GM19397 (cell line): ENCODE results near the gene PRDM16.

Experiments
- ATAC-seq: cut with Tn5 transposase; IDR thresholded peaks from one replicate; pipeline ENCODE4 v1.9.1; 2021; ENCODE audit warnings: mild to moderate bottlenecking, moderate library complexity; ENCODE audit not compliant: unreplicated experiment

Gene PRDM16

GRCh38 chr1:3345792-3346191, 276.8 kb downstream of the PRDM16 start:
- no peak for ATAC-seq

DNA sequence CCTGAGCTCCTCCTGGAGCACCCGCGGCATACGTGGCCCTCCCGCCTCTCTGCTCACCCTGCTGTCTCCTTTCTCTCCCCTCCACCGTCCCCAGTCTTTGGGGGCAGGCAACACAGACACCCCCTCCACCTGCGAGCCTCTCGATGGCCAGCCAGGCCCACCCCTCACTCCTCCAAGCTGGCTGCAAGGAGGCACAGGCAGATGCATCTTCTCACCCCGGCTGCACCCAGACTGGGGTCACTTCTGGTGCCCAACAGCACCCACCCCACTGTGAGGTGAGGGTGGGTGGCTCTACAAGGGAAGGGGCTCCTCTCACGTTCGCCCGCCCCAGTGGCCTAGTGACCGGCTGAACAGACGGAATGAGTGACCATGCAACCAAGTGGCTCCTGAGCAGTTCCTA, 277.5 kb downstream of the PRDM16 start:
- ATAC-seq, result no peak

- no peak for ATAC-seq
Measured at GRCh38 chr1:3347257-3348020, 278.4 kb downstream of the PRDM16 start.

- ATAC-seq, result no peak
Measured at GRCh38 chr1:3348196-3348865, 279.3 kb downstream of the PRDM16 start.

DNA sequence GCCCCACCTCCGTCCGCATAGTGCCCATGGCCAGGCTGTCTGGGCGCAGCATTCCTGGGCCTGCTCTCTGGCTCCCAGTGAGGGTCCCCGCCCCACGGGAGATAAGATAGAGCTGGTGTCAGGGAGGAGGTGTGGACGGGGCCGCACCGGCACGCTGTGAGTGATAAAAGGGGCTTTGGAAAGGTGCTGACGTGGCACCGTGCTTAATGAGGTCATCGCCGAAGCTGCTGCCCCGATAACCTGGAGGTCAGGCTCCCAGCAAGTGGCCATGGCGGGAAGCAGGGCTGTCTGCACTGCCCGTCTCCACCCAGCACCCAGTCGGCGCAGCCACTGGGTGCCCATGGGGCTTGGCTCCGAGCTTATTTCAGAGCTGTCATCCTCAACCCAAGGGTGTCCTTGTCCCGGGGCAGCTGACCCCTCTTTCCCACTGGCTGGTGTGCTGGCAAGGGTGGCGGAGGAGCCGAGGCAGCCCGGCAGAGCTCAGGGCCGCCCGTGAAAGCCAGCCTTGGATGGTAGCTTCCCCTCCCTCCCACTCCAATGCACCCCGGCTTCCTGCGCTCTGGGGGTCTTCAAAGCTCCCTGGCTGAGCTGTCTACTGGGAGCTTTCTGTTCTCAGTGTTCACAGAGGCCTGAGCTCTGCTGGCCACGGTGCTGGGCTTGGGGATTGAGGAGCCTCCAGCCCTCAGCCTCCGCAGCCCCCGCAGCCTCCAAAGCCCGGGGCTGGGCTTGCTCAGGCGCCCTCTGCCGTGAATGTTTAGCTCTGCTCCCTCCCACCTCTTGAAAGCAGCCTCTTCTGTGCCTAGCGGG, 280.4 kb downstream of the PRDM16 start:
- ATAC-seq, result no peak

DNA sequence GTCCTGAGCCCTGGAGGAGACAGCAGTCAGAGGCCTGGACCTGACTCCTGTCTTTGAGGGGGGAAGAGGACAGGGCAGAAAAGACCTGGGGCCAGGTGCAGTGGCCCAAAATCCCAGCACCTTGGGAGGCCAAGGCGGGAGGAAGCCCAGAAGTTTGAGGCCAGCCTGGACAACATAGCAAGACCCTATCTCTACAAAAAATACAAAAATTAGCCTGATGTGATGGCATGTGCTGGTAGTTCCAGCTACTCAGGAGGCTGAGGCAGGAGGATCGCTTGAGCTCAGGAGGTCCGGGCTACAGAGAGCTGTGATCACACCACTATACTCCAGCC, 280.9 kb downstream of the PRDM16 start:
- ATAC-seq, result no peak

DNA sequence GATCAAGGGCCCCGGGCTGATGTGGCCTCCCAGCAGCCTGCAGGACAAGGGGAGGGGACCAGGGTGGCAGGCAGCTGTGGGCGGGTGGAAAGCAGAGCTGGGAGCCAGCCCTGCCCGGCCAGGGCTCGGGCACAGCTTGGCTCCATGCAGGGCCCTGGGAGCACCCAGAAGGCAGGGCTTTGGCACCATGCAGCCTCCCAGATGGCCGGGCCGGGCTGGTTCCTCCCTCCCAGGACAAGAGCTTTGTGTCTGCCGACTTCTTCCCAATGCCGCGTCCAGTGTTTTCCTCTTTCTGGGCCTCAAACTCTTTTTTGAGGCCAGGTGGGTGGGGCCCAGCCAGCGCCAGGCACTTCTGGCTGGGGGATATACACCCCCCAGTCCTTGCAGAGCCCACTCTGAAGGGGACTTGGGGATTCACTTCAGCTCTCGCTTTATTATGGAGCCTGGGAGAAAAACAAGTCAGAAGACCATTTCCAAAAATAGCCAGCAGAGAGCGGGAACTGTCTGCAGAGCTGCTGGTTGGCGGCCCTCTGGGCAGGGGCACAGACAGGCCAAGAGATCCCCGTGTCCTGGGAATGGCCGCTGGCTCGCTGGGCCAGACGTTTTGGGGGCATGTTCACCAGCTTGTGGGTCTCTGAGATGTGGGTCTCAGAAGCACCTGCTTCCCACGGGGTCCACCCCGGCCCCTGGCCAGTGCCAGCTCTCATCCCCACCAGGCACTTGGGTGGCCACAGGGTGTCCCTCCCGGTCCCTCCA, 281.7 kb downstream of the PRDM16 start:
- ATAC-seq, result no peak

- ATAC-seq, result no peak
Measured at GRCh38 chr1:3351449-3352298, 282.7 kb downstream of the PRDM16 start.

DNA sequence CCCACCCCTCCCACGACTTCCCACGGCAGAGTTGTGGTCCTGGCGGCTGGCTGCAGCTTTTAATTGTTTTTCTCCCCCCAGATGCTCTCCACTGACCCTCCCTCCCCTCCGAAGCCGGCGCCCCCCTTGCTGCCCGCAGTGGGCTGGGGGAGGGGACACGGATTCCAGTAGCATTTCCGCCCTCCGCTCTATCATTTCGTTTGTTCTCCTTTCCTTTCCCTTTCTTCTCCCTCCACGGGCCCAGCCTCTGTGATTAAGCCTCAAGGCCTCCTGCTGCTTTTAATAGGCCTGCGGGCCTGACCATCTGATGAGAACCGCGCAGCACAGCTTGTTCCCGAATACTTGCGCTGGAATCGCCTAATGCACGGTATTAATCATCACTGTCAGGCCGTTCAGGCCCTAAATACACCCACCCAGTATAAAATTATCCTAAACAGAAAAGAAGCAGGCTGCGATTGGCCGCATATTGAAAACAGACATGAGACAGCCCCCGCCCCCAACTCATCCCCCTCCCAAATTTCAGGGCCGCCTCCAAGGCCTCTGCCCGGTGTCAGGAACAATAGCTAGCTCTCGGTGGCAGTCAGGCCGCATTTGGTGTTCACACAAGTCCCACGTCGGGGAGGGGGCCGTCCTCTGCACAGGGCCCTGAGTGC, 283.4 kb downstream of the PRDM16 start:
- no peak for ATAC-seq

GRCh38 chr1:3352952-3353331, 283.9 kb downstream of the PRDM16 start:
- ATAC-seq, result no peak

DNA sequence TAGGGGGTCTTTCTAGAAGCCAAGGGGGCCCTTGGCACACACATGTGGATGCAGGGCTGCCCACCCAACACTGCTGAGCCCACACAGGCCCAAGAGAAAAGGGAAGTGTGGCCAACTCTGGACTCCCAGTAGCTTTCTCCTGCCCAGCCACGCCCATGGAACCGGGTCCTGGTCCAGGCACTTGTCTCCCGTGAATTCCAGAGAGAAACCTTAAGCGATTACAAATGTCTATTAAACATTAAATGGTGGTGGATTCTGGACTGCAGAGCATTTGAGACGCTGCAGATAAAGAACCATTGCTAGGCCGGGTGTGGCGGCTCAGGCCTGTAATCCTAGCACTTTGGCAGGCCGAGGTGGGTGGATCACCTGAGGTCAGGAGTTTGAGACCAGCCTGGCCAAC, 284.9 kb downstream of the PRDM16 start:
- no peak for ATAC-seq

GRCh38 chr1:3355089-3355488, 286.1 kb downstream of the PRDM16 start:
- no peak for ATAC-seq

- ATAC-seq, result no peak
Measured at GRCh38 chr1:3355894-3356826, 287.2 kb downstream of the PRDM16 start.

DNA sequence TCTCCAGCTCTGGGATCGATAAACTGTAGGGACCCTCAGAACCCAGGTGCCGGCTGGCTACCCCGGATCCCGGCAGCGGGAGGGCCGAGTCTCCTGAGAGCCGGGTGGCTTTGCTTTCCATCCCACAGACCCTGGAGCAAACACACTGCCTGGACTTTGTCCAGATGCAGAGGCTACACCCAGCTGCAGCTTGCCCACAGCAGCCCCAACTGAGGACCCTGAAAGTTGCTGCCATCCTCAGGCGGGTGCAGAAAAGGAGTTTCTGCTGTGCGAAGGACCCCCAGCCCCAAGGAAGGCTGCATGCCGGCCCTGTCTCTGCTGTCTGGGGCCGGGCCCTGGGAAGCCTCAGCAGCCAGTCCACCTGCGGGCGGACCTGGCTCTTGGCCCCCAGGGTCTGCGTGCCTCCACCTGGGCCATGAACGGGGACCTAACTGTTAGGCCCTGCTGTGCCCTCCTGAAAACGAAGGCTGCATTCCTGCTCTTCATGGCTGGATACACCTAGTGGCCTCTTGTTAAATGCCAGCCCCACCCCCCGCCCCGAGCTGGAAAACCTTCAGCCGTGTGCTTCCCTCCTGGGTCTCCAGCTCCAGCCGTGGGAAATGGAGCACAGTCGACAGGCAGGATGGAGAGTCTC, 287.9 kb downstream of the PRDM16 start:
- no peak for ATAC-seq

GRCh38 chr1:3357526-3358297, 288.7 kb downstream of the PRDM16 start:
- no peak for ATAC-seq

DNA sequence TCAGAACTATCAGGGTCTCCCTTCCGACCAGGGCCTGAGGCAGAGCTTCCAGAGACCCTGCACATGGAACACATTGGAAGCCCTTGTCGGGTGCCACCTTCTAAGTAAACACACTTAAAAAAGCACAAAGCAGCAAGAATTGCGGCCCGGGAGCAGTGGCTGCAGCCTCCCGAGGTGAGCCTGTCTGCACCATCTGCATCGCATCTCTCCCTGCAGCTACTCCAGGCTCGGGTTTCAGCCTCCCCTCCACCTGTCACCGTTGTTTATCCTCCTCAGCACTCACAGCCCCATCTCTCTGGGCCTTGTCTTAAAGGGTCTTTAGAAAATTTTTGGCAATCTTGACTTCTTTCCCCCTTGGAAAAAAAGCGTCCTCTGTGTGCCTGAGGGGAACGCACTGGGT, 290.3 kb downstream of the PRDM16 start:
- ATAC-seq, result no peak

- no peak for ATAC-seq
Measured at GRCh38 chr1:3359756-3360440, 290.9 kb downstream of the PRDM16 start.
